GM12891 (cell line): ENCODE results near the gene CDH4.

ENCODE experiments used
- DNase-seq: peaks from one replicate; pipeline ENCODE4 v3.0.0; 2011; ENCODE audit warnings: low spot score; ENCODE audit not compliant: insufficient read length
- FAIRE-seq: peaks from 2 replicates; lab custom pipeline; 2011; peaks lifted over from hg19 to GRCh38; lab: Jason Lieb, UNC
- PAX5 ChIP-seq: IDR thresholded peaks from 2 replicates; pipeline ENCODE4 v1.6.1; 2011; ENCODE audit warnings: low read length, moderate library complexity, mild to moderate bottlenecking; ENCODE audit not compliant: insufficient read depth, severe bottlenecking
- POLR2A ChIP-seq: IDR thresholded peaks from 2 replicates; pipeline ENCODE4 v1.6.1; 2011; ENCODE audit warnings: low read depth, low read length, control low read depth
- POLR2AphosphoS5 ChIP-seq: IDR thresholded peaks from 2 replicates; pipeline ENCODE4 v1.6.1; 2011; ENCODE audit warnings: low read depth, low read length, control low read depth
- POU2F2 ChIP-seq: IDR thresholded peaks from 2 replicates; pipeline ENCODE4 v1.6.1; 2011; ENCODE audit warnings: low read depth, mild to moderate bottlenecking, control low read depth, low read length, moderate library complexity
- SPI1 ChIP-seq: IDR thresholded peaks from 2 replicates; pipeline ENCODE4 v1.6.1; 2011; ENCODE audit warnings: low read depth, low read length, control low read depth
- TAF1 ChIP-seq: IDR thresholded peaks from 2 replicates; pipeline ENCODE4 v1.6.1; 2011; ENCODE audit warnings: low read depth, low read length, control low read depth

Gene CDH4

DNA sequence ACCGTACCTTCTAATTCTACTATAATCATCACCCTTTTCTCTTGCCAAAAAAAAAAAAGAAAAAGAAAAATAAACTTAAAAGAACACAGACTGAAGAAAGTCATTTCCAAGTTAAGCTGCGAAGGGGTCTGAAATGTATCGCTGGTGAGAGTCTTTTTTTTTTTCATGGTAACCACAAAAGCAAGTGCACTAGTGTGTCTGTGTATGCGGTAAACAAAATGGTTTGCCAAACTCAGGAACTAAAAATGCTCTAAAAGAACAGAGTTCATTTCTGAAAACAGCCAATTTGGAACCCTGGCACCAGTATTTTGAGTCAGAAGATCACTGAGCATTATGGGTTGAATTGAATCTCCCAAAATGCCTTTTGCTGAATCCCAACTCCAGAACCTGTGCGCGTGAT lies 46.6 kb downstream of the CDH4 start:
- no peak for FAIRE-seq
- TF ChIP-seq POLR2AphosphoS5 = no peak
- no peak for TF ChIP-seq POLR2A
- no peak for TF ChIP-seq SPI1
- TF ChIP-seq PAX5 = no peak
- no peak for TF ChIP-seq TAF1
- TF ChIP-seq POU2F2 = no peak
- no peak for DNase-seq

GRCh38 chr20:61299104-61299503 lies 47.0 kb downstream of the CDH4 start:
- DNase-seq = no peak
- TF ChIP-seq POLR2AphosphoS5 (no peak), SPI1 (no peak), PAX5 (no peak), POLR2A (no peak), TAF1 (no peak), POU2F2 (no peak)
- no peak for FAIRE-seq

GRCh38 chr20:61299618-61300017 lies 47.6 kb downstream of the CDH4 start:
- FAIRE-seq = no peak
- no peak for DNase-seq

GRCh38 chr20:61300293-61300692 lies 48.2 kb downstream of the CDH4 start:
- TF ChIP-seq SPI1 = no peak
- TF ChIP-seq POLR2AphosphoS5 = no peak
- FAIRE-seq = no peak
- DNase-seq = no peak

More at GRCh38 chr20:61299618-61300017, 47.6 kb downstream of the CDH4 start:
- TF ChIP-seq POU2F2 (no peak), POLR2A (no peak), PAX5 (no peak), SPI1 (no peak), TAF1 (no peak), POLR2AphosphoS5 (no peak)

- no peak for FAIRE-seq
- no peak for DNase-seq
- TF ChIP-seq PAX5 (no peak), POU2F2 (no peak), SPI1 (no peak), POLR2A (no peak), POLR2AphosphoS5 (no peak)
Observed at GRCh38 chr20:61300709-61301108, 48.6 kb downstream of the CDH4 start.

DNA sequence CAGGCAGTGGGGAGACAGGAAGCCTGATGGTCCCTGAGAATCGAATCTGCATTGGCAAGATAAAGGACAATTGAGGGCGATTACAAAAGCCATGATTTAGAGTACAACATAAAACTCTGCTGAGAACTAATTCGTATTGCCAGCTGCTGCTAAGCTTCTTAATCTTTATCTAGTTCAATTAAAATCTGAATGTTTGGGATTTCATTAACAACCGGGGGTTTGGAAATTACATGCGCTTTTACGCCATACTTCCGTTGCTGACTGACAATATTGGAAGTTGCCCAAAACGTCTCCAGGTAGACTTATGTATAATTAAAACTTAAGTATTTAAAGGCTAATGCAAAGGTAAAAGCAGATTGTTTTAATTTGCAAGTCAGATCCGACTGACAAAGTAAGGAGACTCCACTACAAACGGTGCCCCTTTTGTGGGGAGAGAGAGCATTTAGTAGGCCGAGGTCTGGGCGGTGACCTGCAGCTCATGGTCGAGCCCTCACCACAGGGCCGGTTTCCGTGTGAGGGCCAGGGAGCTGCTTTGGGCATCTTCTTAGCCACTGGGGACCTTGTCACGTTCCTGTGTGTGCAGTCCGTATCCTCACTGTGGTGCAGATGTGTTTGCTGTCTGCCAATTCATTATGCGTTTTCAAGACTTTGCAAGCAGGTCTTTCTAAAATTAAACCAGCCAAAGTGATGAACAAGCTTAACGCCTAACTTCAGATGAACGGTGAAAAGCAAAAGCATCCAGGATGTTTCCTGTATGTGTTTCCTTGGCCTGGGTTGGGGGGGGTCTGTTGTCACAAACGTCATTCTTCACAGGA lies 49.9 kb downstream of the CDH4 start:
- FAIRE-seq = no peak
- TF ChIP-seq POLR2A (no peak), POU2F2 (no peak), TAF1 (no peak), SPI1 (no peak), PAX5 (no peak), POLR2AphosphoS5 (no peak)
- no peak for DNase-seq

DNA sequence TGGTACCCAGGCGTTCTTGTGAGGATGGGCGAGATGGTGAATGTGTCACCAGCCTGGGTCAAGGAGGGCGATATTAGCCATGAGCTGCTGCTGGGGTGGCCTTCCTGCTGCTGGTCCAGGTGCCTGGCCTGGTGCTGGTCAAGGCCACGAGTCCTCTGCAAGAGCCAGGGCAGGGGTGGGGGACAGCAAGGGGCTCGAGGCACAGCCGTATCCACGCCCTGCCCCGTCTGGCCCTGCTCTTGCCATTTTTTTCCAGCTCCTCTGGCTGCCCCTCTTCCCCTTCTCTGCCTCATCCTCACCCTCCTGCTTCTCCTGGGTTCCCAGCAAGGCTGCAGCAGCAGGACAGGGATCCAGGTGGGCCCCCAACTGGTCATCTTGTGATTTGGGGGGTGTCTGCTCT lies 51.2 kb downstream of the CDH4 start:
- DNase-seq (no peak), FAIRE-seq (no peak)
- TF ChIP-seq POLR2AphosphoS5 (no peak), PAX5 (no peak), TAF1 (no peak), POU2F2 (no peak), SPI1 (no peak), POLR2A (no peak)

DNA sequence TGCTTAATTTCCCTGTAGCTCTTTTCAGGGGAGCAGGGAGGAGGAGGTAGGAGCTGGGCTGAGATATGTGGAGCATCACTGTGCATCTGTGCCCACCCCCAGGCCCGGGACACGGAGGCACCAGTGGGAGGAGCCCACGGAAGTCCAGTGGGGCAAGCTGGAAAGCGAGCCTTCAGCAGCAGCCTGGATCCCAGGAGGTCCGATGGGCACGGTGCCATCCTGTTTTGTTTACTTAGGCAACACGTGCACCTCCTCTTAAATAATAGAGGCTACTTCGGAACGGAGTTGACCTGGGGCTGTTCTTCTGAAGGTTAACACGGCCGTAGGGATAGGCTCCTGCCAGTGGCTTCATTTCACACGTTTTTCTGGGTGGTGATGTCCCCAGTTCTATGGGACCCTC lies 51.6 kb downstream of the CDH4 start:
- TF ChIP-seq SPI1 = no peak
- no peak for TF ChIP-seq POU2F2
- no peak for TF ChIP-seq POLR2A
- TF ChIP-seq PAX5 = no peak
- no peak for TF ChIP-seq POLR2AphosphoS5
- no peak for TF ChIP-seq TAF1
- FAIRE-seq = no peak
- DNase-seq = no peak

- no peak for FAIRE-seq
- TF ChIP-seq POLR2AphosphoS5 (no peak), PAX5 (no peak), POLR2A (no peak), TAF1 (no peak), POU2F2 (no peak), SPI1 (no peak)
- no peak for DNase-seq
Observed at GRCh38 chr20:61304750-61305149, 52.7 kb downstream of the CDH4 start.

GRCh38 chr20:61306937-61307475 lies 54.9 kb downstream of the CDH4 start:
- no peak for TF ChIP-seq SPI1
- no peak for TF ChIP-seq PAX5
- TF ChIP-seq POLR2A = no peak
- TF ChIP-seq POU2F2 = no peak
- TF ChIP-seq POLR2AphosphoS5 = no peak
- no peak for TF ChIP-seq TAF1
- FAIRE-seq = no peak
- no peak for DNase-seq
